CD4-positive, alpha-beta T cell (primary cell): ENCODE data around the gene KRT5. TPM values are rescaled to one million over a fixed set of nuclear protein-coding genes. Genes with fewer than 3 reads are reported as not detected.

Experiments
- ATAC-seq: fragments of 200-7000 bp; cut with Tn5 transposase; one replicate; pipeline ENCODE4 v1.10.0; 2022; ENCODE audit warnings: mild to moderate bottlenecking; ENCODE audit not compliant: poor library complexity
- CTCF ChIA-PET: fragments of 350-600 bp; sonication (Branson Sonifier 250); formaldehyde crosslinking; loops from one replicate; lab custom pipeline; 2021; ENCODE audit warnings: antibody characterized with exemption, inconsistent platforms; lab: Charles Lee
- POLR2A ChIA-PET: fragments of 350-600 bp; sonication (Branson Sonifier 250); formaldehyde crosslinking; loops from one replicate; lab custom pipeline; 2021; ENCODE audit warnings: antibody characterized with exemption, inconsistent platforms; lab: Charles Lee
- DNase-seq, 14 experiments: peaks; one replicate each; pipeline ENCODE4 v3.0.0-alpha.2; 2013 to 2020; ENCODE audit warnings: mixed read lengths in 2 of 14
- H3K27ac ChIP-seq, 2 donors: one replicate each; pipeline versions ENCODE4 v1.5.1 to v1.7.0; 2013; ENCODE audit warnings: low read length in 2 of 2, low read depth in 1 of 2, mild to moderate bottlenecking in 1 of 2
- H3K27me3 ChIP-seq, 2 experiments: 1 replicate in 1 of 2; 2 replicates in 1 of 2; pipeline versions ENCODE4 v1.6.1 to v1.7.0; 2013; ENCODE audit warnings: low read length in 2 of 2, control low read depth in 1 of 2, mild to moderate bottlenecking in 1 of 2, moderate library complexity in 1 of 2; ENCODE audit not compliant: insufficient read depth in 2 of 2, control insufficient read depth in 1 of 2
- H3K36me3 ChIP-seq: one replicate; pipeline ENCODE4 v1.6.1; 2013; ENCODE audit warnings: low read length, control low read depth; ENCODE audit not compliant: insufficient read depth
- H3K4me1 ChIP-seq: one replicate; pipeline ENCODE4 v1.6.1; 2013; ENCODE audit warnings: low read length, control low read depth; ENCODE audit not compliant: insufficient read depth
- H3K4me3 ChIP-seq: one replicate; pipeline ENCODE4 v1.5.1; 2013; ENCODE audit warnings: mild to moderate bottlenecking, low read length, moderate library complexity
- H3K9me3 ChIP-seq, 2 experiments: 1 replicate in 1 of 2; 2 replicates in 1 of 2; pipeline versions ENCODE4 v1.6.1 to v1.7.0; 2013; ENCODE audit warnings: low read length in 2 of 2, mild to moderate bottlenecking in 2 of 2, control low read depth in 1 of 2, moderate library complexity in 1 of 2; ENCODE audit not compliant: control insufficient read depth in 1 of 2, insufficient read depth in 1 of 2
- H3K27ac Mint-ChIP-seq: one replicate; pipeline ENCODE4 v1.8.0; 2020; ENCODE audit warnings: mixed read lengths
- H3K27me3 Mint-ChIP-seq: one replicate; pipeline ENCODE4 v1.8.0; 2021; ENCODE audit warnings: mixed read lengths
- H3K36me3 Mint-ChIP-seq: one replicate; pipeline ENCODE4 v1.8.0; 2021; ENCODE audit warnings: low read depth, mixed read lengths
- H3K4me1 Mint-ChIP-seq: one replicate; pipeline ENCODE4 v1.8.0; 2021; ENCODE audit warnings: low read depth, mixed read lengths
- H3K4me3 Mint-ChIP-seq: one replicate; pipeline ENCODE4 v1.8.0; 2020; ENCODE audit warnings: mild to moderate bottlenecking, mixed read lengths
- H3K9me3 Mint-ChIP-seq: one replicate; pipeline ENCODE4 v1.8.0; 2020; ENCODE audit warnings: mixed read lengths
- intact Hi-C, 2 experiments: fragments of 100-400 bp; cut with DNase I in 1 of 2; cut with micrococcal nuclease in 1 of 2; formaldehyde crosslinking; loops; one replicate each; pipeline versions ENCODE4 v1.15.1 to v1.9.0; 2023 to 2025; cut with DNase I, micrococcal nuclease
- total RNA-seq, 174 experiments: library from RNA in 2 of 174; stranded (reverse) in 2 of 174; gene quantifications; one replicate each; pipeline ENCODE4 v1.2.3 and lab custom pipeline; 2021 to 2026
- TF ChIP-seq, protein P1 (sequence below): fragments of 200-600 bp; IDR thresholded peaks from one replicate; pipeline ENCODE4 v1.8.0; 2022; ENCODE audit warnings: antibody characterized with exemption, mild to moderate bottlenecking

KRT5 gene
- total RNA-seq, 2 experiments from 2014 or later, result 0.60 to 0.81 TPM

DNA sequence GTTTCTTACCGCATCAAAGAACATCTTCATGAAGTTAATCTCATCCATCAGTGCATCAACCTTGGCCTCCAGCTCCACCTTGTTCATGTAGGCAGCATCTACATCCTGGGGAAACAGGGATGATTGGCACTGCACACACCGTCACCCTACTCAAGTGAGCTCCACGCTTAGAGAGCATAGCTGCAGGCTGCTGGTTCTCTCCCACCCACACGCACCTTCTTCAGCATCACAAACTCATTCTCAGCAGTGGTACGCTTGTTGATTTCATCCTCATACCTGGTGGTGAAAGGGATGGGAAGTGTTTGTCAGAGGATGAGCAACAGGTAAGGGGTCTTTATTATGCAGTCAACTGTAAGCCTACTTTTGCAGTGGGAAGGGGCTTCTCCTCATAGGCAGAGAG, 2.3 kb downstream of the KRT5 start:
- no peak overlapping the region for H3K27ac ChIP-seq
- H3K27me3 ChIP-seq, result peaks cover 0 to 4% of the 10 kb centered on the region in 2 experiments
- ChIA-PET CTCF (no interaction called here), POLR2A (no interaction called here)
- Mint-ChIP-seq H3K27me3 (peaks cover 6% of the 10 kb centered on the region), H3K27ac (no peak overlapping the region), H3K9me3 (no peaks in the 10 kb centered on the region), H3K36me3 (no peaks in the 10 kb centered on the region), H3K4me3 (no peak overlapping the region), H3K4me1 (no peaks in the 10 kb centered on the region)
- DNase-seq (no peak), ATAC-seq (no peak)
- intact Hi-C loops, result no loop called here
- no peaks in the 10 kb centered on the region for H3K4me1 ChIP-seq
- TF ChIP-seq, protein P1, sequence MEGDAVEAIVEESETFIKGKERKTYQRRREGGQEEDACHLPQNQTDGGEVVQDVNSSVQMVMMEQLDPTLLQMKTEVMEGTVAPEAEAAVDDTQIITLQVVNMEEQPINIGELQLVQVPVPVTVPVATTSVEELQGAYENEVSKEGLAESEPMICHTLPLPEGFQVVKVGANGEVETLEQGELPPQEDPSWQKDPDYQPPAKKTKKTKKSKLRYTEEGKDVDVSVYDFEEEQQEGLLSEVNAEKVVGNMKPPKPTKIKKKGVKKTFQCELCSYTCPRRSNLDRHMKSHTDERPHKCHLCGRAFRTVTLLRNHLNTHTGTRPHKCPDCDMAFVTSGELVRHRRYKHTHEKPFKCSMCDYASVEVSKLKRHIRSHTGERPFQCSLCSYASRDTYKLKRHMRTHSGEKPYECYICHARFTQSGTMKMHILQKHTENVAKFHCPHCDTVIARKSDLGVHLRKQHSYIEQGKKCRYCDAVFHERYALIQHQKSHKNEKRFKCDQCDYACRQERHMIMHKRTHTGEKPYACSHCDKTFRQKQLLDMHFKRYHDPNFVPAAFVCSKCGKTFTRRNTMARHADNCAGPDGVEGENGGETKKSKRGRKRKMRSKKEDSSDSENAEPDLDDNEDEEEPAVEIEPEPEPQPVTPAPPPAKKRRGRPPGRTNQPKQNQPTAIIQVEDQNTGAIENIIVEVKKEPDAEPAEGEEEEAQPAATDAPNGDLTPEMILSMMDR, result no peak
- H3K9me3 ChIP-seq, result no peaks in the 10 kb centered on the region
- H3K4me3 ChIP-seq, result no peak overlapping the region
- H3K36me3 ChIP-seq, result no peaks in the 10 kb centered on the region

- Histone ChIP-seq H3K9me3 (no peaks in the 10 kb centered on the region), H3K4me1 (no peaks in the 10 kb centered on the region), H3K27ac (no peak overlapping the region), H3K27me3 (peaks cover 0 to 2% of the 10 kb centered on the region in 2 experiments), H3K4me3 (no peak overlapping the region), H3K36me3 (no peaks in the 10 kb centered on the region)
- no peaks in the 10 kb centered on the region for H3K36me3 Mint-ChIP-seq
- DNase-seq, result no peak
- no peaks in the 10 kb centered on the region for H3K9me3 Mint-ChIP-seq
- TF ChIP-seq, protein P1, result no peak
- intact Hi-C loops, result no loop called here
- ChIA-PET CTCF (no interaction called here), POLR2A (no interaction called here)
- H3K4me3 Mint-ChIP-seq, result no peak overlapping the region
- H3K27ac Mint-ChIP-seq, result no peak overlapping the region
- no peak for ATAC-seq
- H3K4me1 Mint-ChIP-seq, result no peaks in the 10 kb centered on the region
- peaks cover 11% of the 10 kb centered on the region for H3K27me3 Mint-ChIP-seq
Measured at GRCh38 chr12:52517005-52517835, 3.0 kb downstream of the KRT5 start.

- ChIA-PET POLR2A (no interaction called here), CTCF (no interaction called here)
- TF ChIP-seq, protein P1, result no peak
- DNase-seq (no peak), ATAC-seq (no peak)
- peaks cover 3 to 4% of the 10 kb centered on the region in 2 experiments for H3K27me3 ChIP-seq
- no peak overlapping the region for H3K4me3 ChIP-seq
- no peaks in the 10 kb centered on the region for H3K36me3 ChIP-seq
- Mint-ChIP-seq H3K36me3 (no peaks in the 10 kb centered on the region), H3K27me3 (peaks cover 11% of the 10 kb centered on the region), H3K9me3 (no peaks in the 10 kb centered on the region), H3K4me1 (no peaks in the 10 kb centered on the region), H3K27ac (no peak overlapping the region), H3K4me3 (no peak overlapping the region)
- no peaks in the 10 kb centered on the region for H3K4me1 ChIP-seq
- intact Hi-C loops, result no loop called here
- H3K27ac ChIP-seq, result no peak overlapping the region
- peaks cover 3 to 5% of the 10 kb centered on the region in 2 experiments for H3K9me3 ChIP-seq
Measured at GRCh38 chr12:52515927-52516831, 4.0 kb downstream of the KRT5 start.
